Heart right ventricle (tissue), 16 donors: ENCODE data around the gene TAL1. TPM values are rescaled to one million over a fixed set of nuclear protein-coding genes. Genes with fewer than 3 reads are reported as not detected.

Experiments
- ATAC-seq, 8 donors: fragments of 200-7000 bp; cut with Tn5 transposase; one replicate each; pipeline ENCODE4 v1.9.1; 2020; ENCODE audit warnings: mild to moderate bottlenecking in 8 of 8, moderate library complexity in 8 of 8, moderate number of reproducible peaks in 1 of 8
- DNase-seq, 2 donors: peaks; one replicate each; pipeline ENCODE4 v3.0.0-alpha.2; 2020
- H3K27ac ChIP-seq, 10 donors: fragments of 200-600 bp; sonication (generic) in 2 of 10; one replicate each; pipeline versions ENCODE4 v1.5.0 to v1.8.0; 2020 to 2022; ENCODE audit warnings: mild to moderate bottlenecking in 3 of 10
- H3K27me3 ChIP-seq, 7 donors: fragments of 200-600 bp; one replicate each; pipeline ENCODE4 v1.8.0; 2021 to 2022; ENCODE audit warnings: mild to moderate bottlenecking in 2 of 7
- H3K36me3 ChIP-seq, 9 donors: fragments of 200-600 bp; sonication (generic) in 1 of 9; one replicate each; pipeline versions ENCODE4 v1.5.0 to v1.8.0; 2020 to 2022; ENCODE audit warnings: mild to moderate bottlenecking in 2 of 9
- H3K4me1 ChIP-seq, 9 donors: fragments of 200-600 bp; sonication (generic) in 1 of 9; one replicate each; pipeline versions ENCODE4 v1.5.0 to v1.8.0; 2020 to 2022; ENCODE audit warnings: mild to moderate bottlenecking in 4 of 9
- H3K4me3 ChIP-seq, 10 donors: fragments of 200-600 bp; sonication (generic) in 2 of 10; one replicate each; pipeline versions ENCODE4 v1.5.0 to v1.8.0; 2020 to 2022; ENCODE audit warnings: mild to moderate bottlenecking in 7 of 10, moderate library complexity in 2 of 10
- H3K9me3 ChIP-seq, 11 donors: fragments of 200-600 bp in 10 of 11; sonication (generic) in 2 of 11; one replicate each; pipeline versions ENCODE4 v1.5.0 to v1.8.0; 2013 to 2022; ENCODE audit warnings: mild to moderate bottlenecking in 2 of 11, control low read depth in 1 of 11, moderate library complexity in 1 of 11
- WGBS, 2 donors: extraction: QIAGEN DNeasy Blood & Tissue Kit; methylation state at CpG; one replicate each; pipeline ENCODE4 v1.1.7; 2013; ENCODE audit warnings: inconsistent platforms in 1 of 2; 5-methylcytosine and 5-hydroxymethylcytosine counted together
- intact Hi-C, 10 donors: fragments of 100-400 bp; cut with DNase I; formaldehyde crosslinking; loops; one replicate each; pipeline versions ENCODE4 v1.11.1 to v1.14.2; 2022
- polyA plus RNA-seq, 2 donors: library from polyadenylated mRNA; stranded (reverse); fragments of 200-250 nt; gene quantifications; one replicate each; pipeline ENCODE4 v1.2.3, GENCODE V29; 2013
- total RNA-seq, 10 donors: library from RNA; stranded (reverse); fragmentation: NEBNext Ultra II Directional in 3 of 10; extraction: Animal tissue kit (Norgen Biotek cat#: 25700) in 3 of 10; gene quantifications; one replicate each; pipeline versions ENCODE4 v1.2.1 to v1.2.4, GENCODE V29; 2021 to 2023
- TF ChIP-seq, protein P1 (sequence below), 9 donors: fragments of 200-600 bp; sonication (generic) in 2 of 9; IDR thresholded peaks; one replicate each; pipeline versions ENCODE4 v1.5.0 to v1.8.0; 2021 to 2022; ENCODE audit warnings: antibody characterized with exemption in 9 of 9, mild to moderate bottlenecking in 5 of 9, moderate library complexity in 1 of 9
- donor health status: Arrhythmogenic right ventricular cardiomyopathy.
- donor health status: ischemic (EF 13 %, LVEDD 7.1; RV severe dilation, severe dysfunction).
- donor health status: healthy with polysubstance abuse.
- donor health status: DM: no; HTN: yes; CAD: no.
- donor health status: DM: no; HTN: no; CAD: no.
- donor health status: ischemic (EF 25% LVEDD 6.9; RV normal size, moderate dysfunction).
- donor health status: ischemic (EF 25% LVEDD 5.7; RV mildly dilated, moderate dysfunction).
- donor health status: healthy.
- donor health status: DM: yes; HTN: yes; CAD: no.
- donor health status: Ischemic cardiomyopathy.
- donor health status: ischemic (EF 35%, LVEDD 5.7; RV mildly dilated, moderate dysfunction).
- donor health status: nonischemic (EF 11% LVEDD 7.7; RV severe dilation, severe dysfunction).
- donor health status: DM: yes; HTN: yes; CAD: no.
- donor health status: PGD.
- donor health status: ischemic (EF 29% LVEDD 5.4; RV normal size, mild dysfunction).
- donor health status: nonischemic (EF 23%, LVEDD 6.1; RV moderate dilation, normal function).

TAL1 gene
- total and polyA plus RNA-seq, 12 donors = 1.8 to 7.4 (median 4.0) TPM

DNA sequence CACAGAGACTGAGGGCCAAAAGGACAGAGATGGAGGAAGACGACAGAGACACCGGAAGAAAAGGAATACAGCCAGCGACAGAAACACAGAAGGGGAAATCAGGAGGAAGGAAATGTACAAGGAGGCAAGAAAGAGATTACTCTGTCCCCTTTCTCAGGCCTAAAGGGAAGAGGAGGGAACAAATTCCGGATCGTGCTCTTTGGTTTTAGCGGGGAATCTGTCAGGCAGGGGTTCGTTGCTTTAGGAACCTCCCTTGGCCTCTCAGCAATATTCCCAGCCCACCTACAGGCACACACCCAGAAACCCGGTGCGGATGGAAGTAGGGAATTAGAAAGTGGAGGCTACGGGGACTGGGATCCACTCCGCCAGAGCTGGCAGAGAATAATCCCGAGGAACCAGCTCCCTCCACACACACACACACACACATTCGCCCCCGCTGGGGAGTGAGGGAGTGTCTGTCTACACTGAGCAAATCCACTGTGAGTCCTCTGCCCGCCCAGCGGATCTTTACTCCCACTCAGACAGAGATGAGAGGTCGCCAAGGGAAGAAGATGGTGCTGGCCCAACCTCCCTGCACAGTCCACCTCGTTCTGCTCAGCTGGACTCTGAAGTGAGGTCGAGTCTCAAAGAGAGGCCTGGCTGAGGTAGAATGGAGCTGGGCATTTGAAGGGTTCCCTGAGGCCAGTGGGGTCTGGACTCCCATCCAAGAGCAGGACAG is 5.7 kb downstream of the TAL1 start:
- peak overlapping the region in 9 of 10 donors; percentile 30 to 46 (median 37) for H3K4me3 ChIP-seq
- TF ChIP-seq, protein P1, sequence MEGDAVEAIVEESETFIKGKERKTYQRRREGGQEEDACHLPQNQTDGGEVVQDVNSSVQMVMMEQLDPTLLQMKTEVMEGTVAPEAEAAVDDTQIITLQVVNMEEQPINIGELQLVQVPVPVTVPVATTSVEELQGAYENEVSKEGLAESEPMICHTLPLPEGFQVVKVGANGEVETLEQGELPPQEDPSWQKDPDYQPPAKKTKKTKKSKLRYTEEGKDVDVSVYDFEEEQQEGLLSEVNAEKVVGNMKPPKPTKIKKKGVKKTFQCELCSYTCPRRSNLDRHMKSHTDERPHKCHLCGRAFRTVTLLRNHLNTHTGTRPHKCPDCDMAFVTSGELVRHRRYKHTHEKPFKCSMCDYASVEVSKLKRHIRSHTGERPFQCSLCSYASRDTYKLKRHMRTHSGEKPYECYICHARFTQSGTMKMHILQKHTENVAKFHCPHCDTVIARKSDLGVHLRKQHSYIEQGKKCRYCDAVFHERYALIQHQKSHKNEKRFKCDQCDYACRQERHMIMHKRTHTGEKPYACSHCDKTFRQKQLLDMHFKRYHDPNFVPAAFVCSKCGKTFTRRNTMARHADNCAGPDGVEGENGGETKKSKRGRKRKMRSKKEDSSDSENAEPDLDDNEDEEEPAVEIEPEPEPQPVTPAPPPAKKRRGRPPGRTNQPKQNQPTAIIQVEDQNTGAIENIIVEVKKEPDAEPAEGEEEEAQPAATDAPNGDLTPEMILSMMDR (IDR thresholded peaks at IDR 0.05) = no peak
- no peak for DNase-seq
- ATAC-seq = no peak
- H3K27me3 ChIP-seq = peaks cover 23 to 99% (median 87%) of the 10 kb centered on the region in 7 donors
- no peaks in the 10 kb centered on the region for H3K9me3 ChIP-seq
- 18 to 21% methylated on average over 19 of the region's 19 CpGs for WGBS, 2 donors
- H3K36me3 ChIP-seq = no peaks in the 10 kb centered on the region
- intact Hi-C loops = no loop called here
- H3K4me1 ChIP-seq = peaks cover 4 to 53% (median 41%) of the 10 kb centered on the region in 9 donors
- H3K27ac ChIP-seq = peak overlapping the region in 7 of 10 donors; percentile 10 to 62 (median 31)

DNA sequence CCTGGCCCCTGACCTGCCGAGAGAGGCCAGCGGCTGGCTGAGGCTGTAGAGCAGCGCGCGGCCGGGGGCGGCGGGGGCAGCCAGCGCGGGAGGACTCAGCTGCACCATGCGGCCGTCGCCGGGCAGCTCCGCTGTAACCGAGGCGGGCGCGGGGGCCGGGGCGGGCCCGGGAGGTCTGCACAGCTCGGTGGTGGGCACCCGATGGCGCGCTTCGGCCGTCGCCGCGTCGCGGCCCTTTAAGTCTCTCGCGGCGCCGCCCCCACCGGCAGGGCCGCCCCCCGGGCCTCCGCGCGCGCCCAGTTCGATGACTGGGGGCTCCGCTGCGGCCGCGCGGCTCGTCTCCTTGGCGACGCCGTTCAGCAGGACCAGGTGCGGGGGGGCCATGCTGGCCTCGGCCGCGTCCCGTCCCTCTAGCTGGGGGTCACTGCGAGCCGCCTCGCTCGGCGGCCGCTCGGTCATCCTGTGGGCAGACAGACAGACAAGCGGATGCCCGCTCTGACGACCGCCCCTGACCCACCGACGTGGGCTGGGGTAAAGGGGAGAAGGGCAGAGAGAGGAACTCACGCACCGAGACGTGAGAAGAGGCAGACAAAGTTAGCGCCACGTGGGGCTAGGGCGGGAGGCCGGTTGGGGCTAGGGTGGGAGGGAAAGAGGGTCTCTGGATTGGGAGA is 6.5 kb downstream of the TAL1 start:
- peak in 2 of 8 donors; percentile 10 to 18 for ATAC-seq
- WGBS, 2 donors = 1 to 3% methylated on average over 56 to 79 of the region's 79 CpGs
- Histone ChIP-seq H3K4me1 (peaks cover 4 to 48% (median 34%) of the 10 kb centered on the region in 9 donors), H3K27me3 (peaks cover 17 to 91% (median 81%) of the 10 kb centered on the region in 7 donors), H3K36me3 (no peaks in the 10 kb centered on the region), H3K9me3 (no peaks in the 10 kb centered on the region), H3K4me3 (peak overlapping the region in 9 of 10 donors; percentile 30 to 46 (median 37)), H3K27ac (peak overlapping the region in 6 of 10 donors; percentile 10 to 62 (median 30))
- TF ChIP-seq, protein P1 (IDR thresholded peaks at IDR 0.05) = no peak
- intact Hi-C loops = no loop called here
- no peak for DNase-seq

DNA sequence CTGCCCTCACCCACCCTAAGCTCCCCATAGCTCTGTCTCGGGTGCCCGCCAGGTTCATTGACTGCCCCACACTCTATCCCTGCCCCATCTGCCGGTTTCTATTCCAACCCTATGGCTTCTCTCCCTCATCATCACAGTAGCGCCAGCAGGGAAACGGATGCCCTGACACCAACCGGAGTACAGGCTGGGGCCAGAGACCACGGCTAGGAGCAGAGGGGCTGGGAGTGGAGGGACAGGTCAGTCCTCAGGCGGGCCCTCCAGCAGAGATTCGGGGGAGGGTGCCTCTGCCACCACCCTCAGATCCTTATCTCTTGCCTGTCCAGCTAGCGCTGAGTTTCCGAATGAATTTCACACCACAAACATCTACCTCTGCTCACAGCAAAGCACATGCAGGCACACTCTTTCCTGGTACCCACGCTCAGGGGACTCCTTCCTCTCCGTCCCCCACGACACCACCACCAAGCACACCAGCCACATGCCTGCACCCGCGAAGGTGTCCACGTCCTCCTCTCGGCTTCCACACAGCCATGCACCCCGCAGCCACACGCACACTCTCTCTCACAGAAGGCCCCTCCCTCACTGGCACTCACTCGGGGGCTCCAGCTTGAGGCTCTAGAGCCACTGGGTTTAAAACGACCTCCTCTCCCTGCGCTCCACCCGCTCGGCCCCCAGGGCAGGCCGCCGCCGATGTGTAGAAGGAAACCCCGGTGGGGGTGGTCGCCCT is 7.2 kb downstream of the TAL1 start:
- no peak for DNase-seq
- no peak for ATAC-seq
- TF ChIP-seq, protein P1 (IDR thresholded peaks at IDR 0.05) = no peak
- Histone ChIP-seq H3K36me3 (peaks cover 0 to 5% (median 0%) of the 10 kb centered on the region in 9 donors), H3K9me3 (no peaks in the 10 kb centered on the region), H3K4me1 (peaks cover 4 to 45% (median 28%) of the 10 kb centered on the region in 9 donors), H3K27ac (peak overlapping the region in 3 of 10 donors; percentile 6 to 62 (median 56)), H3K27me3 (peaks cover 13 to 84% (median 74%) of the 10 kb centered on the region in 7 donors), H3K4me3 (peak overlapping the region in 9 of 10 donors; percentile 30 to 46 (median 37))
- intact Hi-C loops = no loop called here
- WGBS, 2 donors = 20 to 26% methylated on average over 30 of the region's 30 CpGs
